IPS DF 4.7 (cell line): Measurements from ENCODE around the gene TMEM203.

Source experiments
- DNase-seq: peaks from one replicate; pipeline ENCODE4 v3.0.0-alpha.2; 2013; ENCODE audit warnings: low spot score; ENCODE audit errors: extremely low read depth

The TMEM203 gene

DNA sequence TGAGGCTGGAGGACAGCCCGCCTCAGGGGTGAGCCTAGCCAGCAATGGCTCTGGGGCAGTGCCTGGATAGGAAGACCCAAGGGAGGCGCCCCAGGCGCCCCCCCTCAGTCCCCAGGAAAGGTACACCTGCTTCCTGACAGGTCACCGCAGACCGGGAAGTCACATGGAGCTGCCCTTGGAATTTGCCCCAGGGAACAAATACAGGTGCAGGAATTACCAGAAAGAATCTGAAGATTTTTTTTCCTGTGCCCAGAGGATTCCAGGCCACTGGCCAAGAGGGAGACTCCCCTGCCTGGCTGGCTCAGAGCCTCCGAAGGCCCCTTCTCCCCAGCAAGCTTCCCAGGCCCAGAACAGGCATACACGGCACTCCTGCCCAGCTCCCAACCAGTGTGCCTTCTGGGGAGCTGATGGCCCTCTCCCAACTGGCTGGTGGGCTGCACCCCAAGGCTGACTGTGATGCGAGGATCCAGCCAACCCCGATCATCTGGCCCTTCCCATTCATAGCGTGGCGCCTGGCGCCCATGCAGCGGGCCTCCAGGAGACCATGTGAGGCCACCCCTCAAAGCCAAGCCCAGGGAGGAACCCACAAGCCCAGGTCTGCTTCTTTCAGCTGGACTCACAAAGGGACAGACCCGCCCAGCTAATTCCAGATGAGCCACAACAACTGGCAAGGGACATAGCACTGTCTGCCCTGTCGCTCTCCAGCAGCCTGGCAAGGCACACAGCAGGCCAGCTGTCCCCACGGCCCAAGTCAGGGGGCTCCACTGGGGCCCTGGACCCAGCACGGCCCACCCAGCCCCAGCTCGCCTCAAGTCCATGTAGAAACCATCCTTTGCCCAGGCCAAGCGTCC lies 7.2 kb downstream of the TMEM203 start:
- DNase-seq, result no peak

GRCh38 chr9:137195525-137196220 lies 9.8 kb downstream of the TMEM203 start:
- no peak for DNase-seq

DNA sequence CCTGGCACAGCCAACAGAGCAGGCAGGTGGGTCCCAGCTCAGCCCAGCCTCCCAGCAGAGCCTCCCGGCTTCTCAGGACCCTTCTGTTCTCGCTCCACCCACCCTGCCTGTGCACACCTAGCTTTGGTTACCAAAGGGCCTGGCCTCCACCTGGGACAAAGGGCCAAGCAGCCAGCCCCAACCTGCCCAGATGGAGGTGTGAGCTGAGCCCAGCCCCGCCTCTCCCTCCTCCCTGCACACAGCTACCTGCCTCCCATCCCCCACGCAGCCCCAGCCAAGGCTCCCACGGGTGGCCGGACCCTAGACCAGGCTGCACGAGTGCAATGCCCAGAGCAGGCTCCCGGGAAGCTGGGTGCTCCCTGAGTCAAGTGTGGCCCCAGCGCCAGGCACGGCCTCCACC lies 10.5 kb downstream of the TMEM203 start:
- DNase-seq, result no peak

- no peak for DNase-seq
These were observed 11.1 kb downstream of the TMEM203 start for GRCh38 chr9:137194388-137194787.

DNA sequence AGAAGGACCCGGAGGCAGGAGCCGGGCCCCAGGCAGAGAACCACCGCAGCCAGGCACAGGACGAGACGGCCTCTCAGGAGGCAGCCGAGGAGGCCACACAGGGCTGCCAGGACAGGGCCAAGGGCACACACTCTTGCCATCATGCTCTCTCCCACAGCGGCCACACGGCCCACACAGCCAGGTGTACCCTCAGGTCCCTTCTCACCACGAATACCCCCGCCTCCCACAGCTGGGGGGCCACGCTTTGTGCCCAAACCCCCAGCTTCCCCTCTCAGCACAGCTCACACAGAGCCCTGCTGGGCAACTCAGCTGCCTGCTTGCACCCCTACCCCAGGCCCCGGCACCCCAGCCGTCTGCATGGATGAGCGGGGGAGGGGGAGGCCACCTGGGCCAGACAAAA lies 11.7 kb downstream of the TMEM203 start:
- no peak for DNase-seq

DNA sequence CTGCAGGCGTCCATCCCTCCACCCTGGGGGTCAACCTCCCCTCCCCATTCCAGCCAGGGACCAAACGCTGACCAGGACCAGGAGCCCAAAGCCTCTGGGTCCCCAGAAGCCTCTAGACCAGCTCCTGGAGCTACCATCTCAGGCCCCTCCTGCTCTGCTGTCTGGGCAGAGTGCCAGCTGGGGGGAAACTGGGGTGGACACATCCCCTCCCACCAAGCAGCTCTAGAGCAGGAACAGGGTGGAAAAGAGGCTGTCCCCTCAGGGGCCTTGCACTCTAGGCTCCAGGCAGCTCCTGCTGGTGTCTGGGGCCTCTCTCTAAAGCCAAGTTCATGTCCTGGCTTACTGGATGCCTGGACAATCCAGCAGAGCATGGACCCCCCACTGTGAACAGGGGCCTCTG lies 12.6 kb downstream of the TMEM203 start:
- no peak for DNase-seq

DNA sequence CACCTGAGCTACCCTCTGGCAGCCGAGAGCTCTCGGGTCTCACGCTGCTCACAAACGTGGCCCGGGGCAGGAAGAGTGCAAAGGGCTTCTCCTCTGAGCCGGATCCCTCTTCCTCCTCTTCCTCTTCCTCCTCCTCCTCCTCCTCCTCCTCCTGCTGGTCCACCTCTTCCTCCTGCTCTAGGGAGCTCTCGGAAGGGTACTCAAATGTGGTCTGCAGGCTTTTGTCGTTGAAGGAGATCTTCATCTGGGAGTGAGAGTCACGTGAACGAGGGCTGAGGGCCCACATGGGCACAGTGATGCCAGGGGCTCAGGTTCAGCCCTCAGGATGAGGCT lies 13.0 kb downstream of the TMEM203 start:
- DNase-seq, result no peak

GRCh38 chr9:137191691-137192447 lies 13.6 kb downstream of the TMEM203 start:
- DNase-seq, result no peak

DNA sequence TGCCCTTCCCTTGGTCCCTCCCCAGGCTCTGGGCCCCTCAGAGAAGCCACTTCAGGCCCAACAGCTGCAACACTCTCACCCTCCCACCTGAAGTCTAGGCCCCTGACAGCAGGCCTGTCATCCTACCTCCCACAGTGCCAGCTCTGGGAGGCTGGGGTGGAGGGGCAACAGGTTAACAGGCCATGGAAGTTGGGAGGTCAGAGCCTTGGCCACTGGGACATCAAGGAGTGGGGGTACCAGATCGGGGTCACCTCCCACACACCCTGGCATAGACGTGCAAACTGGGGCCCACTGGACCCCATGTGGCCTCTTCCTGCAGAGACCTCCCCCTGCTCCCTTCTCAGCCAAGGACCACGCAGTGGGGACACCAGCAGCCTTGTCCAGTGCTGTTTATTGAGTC lies 14.2 kb downstream of the TMEM203 start:
- DNase-seq, result no peak

DNA sequence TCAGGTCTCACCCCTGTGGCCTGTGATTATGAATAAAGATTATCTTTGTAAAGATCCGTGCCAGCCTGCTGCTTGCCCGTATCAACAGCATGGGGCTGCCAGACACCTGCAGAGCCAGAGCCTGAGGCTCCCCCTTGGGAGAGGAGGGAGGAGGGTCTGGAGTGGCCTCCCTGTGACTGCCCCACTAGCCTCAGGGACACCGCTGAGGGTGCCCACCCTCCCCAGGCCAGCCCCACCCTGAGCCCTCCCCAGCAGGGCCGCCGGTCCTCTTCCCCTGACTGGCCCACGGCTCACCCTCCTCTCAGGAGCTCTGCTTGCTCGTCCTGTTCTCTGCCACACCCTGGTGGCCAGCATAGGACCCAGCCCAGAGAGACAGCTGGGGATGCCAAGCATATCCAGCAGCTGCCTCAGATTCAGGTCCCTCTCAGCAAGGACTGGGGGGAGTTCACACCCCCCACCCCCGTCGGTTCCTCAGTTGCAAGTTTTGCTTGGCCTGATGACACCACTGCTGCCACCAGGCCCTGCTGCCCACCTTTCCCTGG lies 15.1 kb downstream of the TMEM203 start:
- DNase-seq, result no peak

DNA sequence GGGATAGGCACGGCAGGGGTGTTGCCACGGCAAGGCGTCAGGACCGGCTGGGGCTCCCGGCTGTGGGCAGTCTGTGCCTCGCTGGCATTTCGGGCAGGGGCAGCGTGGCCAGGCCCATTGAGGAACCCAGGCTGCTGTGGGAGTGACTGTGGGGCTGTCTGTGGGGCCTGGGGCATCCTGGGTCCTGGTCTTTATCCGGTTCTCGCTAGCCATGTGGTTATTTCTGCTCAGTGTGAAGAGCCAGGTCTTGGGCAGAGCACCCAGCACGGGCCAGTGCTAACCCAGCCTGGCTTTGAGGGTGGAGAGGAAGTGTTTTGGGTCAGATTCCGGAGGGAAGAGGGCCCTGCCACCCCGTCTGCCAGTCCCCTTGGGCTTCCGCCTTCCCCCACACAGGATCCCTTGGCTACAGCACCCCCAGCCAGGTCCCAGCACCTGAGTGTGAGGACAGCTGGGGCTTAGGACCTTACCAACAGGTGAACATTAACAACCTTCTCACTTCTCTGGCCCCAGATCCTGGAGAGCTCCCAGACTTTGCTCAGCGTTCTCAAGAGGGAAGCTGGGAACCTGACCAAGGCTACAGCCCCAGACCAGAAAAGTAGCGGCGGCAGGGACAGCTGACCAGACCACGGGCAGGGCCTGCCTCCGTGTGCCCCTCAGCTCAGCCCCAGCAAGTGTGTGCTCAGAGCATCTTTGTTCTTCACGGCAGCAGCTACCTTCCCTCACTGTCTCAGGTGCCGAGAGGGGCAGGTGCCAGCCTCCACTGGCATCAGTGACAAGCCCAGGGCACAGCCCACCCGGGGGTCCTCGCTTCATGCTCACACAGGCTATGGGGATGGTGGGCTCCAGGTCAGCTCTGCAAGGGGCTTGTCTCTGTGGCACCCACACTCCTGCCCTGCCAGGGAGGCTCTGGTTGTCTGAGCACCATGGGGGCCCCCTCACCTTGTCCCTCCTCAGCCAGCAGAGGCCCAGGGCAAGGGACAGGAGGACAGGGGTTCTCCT lies 15.9 kb downstream of the TMEM203 start:
- no peak for DNase-seq

DNA sequence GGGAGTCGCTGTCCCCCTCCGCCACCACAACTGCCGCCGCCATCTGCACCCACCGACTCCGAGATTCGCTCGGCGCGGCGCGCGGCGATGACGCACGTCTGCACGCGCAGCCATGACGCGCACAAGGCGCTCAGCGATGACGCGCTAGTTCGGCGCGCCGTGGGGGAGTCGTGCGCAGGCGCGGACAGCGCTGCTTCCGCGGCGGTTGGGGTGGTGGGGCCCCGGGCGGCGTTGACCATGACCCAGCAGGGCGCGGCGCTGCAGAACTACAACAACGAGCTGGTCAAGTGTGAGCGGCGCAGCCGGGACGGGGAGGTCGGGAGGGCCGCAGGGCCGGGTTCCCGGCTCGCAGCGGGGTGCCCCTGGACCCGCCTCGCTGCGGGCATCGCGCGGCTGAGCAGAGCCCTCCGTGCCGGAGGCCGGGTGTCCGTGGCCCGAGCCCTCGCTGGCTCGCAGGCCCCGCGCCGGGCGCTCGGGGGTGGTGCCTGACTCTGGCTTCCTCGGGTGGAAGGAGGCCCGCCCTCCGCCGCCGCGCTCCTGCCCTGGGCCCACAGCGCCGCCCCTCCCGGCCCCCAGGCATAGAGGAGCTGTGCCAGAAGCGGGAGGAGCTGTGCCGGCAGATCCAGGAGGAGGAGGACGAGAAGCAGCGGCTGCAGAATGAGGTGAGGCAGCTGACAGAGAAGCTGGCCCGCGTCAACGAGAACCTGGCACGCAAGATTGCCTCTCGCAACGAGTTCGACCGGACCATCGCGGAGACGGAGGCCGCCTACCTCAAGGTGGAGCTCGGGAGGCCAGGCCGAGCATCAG lies 16.8 kb downstream of the TMEM203 start, which contains the start of the genes ANAPC2 and SSNA1:
ANAPC2 (minus strand) TSS at position 71 of the 807 bp plus-strand sequence; CDS start at position 43, 28 bp downstream.
SSNA1 (plus strand) TSS at position 187 of the 807 bp plus-strand sequence; CDS start at position 238, 51 bp downstream.
- no peak for DNase-seq

DNA sequence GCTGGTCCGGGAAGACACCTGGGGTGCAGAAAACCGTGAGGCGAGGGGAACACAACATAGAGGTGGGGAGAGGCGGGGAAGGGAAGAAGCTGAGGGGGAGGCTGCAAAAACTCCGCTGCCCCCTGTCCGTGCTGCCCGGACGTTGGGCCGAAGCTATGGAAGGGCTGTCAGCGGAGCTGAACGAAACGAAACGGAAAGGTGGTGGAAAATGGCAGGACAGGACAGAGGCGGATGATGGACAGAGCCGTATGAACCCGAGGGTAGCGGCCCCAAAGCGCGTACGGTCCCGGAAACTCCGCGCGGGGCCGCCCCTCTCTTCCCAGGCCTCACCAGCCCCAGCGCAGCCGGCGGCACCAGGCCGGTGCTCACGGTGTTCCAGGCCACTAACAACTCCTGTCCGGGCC lies 17.4 kb downstream of the TMEM203 start:
- no peak for DNase-seq

DNA sequence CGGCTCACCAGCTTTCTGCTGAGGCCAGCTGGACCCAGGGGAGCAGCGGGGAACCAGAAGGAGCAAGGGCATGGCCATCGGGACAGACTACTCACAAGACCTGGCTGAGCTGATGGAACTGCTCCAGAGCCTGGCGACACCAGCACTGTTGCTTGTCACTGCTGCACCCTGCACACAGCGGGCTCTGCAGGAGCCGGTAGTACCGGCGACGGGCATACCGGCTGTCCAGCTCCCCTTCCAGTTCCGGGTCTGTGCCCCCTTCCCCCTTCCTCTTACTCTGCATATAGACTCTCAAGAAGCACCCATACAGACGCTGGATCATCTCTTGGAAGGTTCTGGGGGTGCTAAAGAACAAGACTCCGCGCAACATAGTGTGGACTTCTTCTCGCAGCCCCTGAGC lies 18.1 kb downstream of the TMEM203 start:
- DNase-seq, result no peak

DNA sequence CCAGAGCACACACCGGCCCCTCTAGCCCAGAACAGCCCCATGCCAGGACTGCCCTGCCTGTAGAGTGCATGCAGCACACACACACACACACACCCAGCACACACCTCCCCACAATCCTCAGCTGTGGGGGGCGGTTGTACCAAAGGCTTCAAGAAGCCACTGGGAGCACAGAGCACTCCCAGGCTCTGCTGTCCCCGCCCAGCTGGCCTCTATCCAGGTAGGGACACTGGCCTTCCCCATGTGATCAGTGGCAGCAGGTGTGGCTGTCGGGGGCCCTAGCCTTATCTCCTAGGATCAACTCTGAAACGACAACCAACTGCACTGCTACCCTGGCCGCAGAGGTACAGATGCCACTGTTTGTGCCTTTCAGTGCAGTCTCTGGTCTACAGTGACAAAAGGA lies 19.1 kb downstream of the TMEM203 start:
- no peak for DNase-seq

DNA sequence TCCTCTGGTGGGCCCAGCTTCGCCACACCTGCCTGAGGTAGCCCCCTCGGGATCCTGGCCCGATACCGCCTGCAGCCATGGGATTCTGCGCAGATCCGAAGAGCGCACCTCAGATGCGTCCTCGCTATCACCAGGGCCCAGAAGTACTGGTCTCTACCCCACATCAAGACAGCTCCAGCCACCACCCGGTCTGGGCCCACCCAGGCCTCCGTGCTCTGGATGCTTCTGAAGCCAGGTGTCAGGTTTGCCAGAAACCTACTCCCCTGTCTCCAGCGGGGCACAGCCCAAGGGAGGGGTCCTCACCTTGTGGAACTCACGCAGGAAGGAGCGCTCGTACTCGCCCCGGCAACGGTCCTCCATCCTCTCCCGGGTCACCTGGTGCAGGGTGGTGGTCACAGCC lies 19.5 kb downstream of the TMEM203 start:
- DNase-seq, result no peak

DNA sequence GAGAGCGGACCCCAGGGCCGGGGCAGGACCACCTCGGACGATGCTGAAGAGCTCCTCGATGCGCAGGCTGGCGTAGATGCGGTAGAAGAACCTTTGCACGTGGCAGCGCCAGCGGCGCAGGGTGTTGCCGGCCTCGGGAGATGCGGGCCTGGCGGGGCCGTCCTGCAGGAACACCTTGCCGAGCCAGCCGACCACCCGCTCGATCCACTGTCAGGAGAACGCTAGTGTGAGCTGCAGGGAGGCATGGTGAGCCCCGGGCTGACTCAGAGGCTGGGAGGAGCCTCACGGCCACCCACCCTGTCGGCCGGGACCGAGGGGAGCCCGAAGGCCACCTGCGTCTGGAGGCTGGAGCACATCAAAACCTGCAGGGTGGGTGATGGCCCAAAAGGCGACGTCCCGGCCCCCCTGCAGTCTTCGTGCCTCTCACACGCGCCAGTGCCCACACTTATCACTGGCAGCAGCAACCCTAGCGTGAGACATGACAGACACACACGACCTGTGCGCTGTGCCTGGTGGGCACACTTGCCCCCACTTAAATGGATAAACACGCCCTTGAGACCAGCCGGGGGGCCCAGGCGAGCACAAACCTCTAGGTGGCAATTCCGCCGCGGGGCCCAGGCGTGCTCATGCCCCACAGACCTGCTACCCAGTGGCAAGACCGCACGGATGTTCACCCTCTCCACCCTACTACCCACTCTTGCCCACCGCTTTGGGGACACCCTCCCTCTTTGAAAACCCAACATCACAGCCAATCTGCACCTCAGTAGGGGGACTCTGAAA lies 20.4 kb downstream of the TMEM203 start:
- DNase-seq, result no peak

DNA sequence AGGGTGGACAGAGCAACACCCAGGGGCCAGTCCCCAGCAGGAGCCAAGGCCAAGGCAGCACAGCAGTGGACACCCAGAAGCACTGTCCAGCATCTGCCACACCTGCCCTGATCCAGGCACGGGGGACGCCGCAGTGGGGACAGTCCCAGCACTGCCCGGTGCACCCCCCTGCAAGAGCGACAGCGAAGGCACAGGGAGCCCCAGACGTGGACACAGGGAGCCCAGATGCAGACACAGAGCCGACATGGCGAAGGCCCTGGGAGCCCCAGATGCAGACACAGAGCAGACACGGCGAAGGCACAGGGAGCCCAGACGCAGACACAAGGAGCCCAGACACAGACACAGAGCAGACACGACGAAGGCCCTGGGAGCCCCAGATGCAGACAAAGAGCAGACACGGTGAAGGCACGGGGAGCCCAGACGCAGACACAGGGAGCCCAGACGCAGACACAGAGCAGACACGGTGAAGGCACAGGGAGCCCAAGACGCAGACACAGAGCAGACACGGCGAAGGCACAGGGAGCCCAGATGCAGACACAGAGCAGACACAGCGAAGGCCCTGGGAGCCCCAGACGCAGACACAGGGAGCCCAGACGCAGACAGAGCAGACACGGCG lies 21.4 kb downstream of the TMEM203 start:
- DNase-seq, result no peak
